Dendritic cell treated with granulocyte-macrophage colony-stimulating factor and Interleukin-4, amounts not matched to agents 40 ng/mL and 50 ng/mL, for 4 days (primary cell): ENCODE measurements around the gene EIF4E2.
A peak's percentile ranks its signal among the peaks of the same experiment; 100 is the strongest.

Experiments used
- H3K27ac Mint-ChIP-seq: one replicate; pipeline ENCODE4 v1.8.0; 2022; ENCODE audit warnings: mild to moderate bottlenecking, mixed read lengths
- H3K27me3 Mint-ChIP-seq: one replicate; pipeline ENCODE4 v1.8.0; 2022; ENCODE audit warnings: mild to moderate bottlenecking, mixed read lengths
- H3K36me3 Mint-ChIP-seq: one replicate; pipeline ENCODE4 v1.8.0; 2022; ENCODE audit warnings: low read depth, mixed read lengths
- H3K4me1 Mint-ChIP-seq: one replicate; pipeline ENCODE4 v1.8.0; 2022; ENCODE audit warnings: low read depth, mixed read lengths
- H3K4me3 Mint-ChIP-seq: one replicate; pipeline ENCODE4 v1.8.0; 2022; ENCODE audit warnings: mild to moderate bottlenecking, moderate library complexity, mixed read lengths
- H3K9me3 Mint-ChIP-seq: one replicate; pipeline ENCODE4 v1.8.0; 2022; ENCODE audit warnings: mixed read lengths
- intact Hi-C: fragments of 100-400 bp; cut with micrococcal nuclease; formaldehyde crosslinking; loops from one replicate; pipeline ENCODE4 v1.15.0; 2022

The EIF4E2 gene, protein sequence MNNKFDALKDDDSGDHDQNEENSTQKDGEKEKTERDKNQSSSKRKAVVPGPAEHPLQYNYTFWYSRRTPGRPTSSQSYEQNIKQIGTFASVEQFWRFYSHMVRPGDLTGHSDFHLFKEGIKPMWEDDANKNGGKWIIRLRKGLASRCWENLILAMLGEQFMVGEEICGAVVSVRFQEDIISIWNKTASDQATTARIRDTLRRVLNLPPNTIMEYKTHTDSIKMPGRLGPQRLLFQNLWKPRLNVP

GRCh38 chr2:232550354-232551249 is at the start of gene EIF4E2, which contains the start of gene TIGD1:
TSS of gene EIF4E2 (plus strand) at chr2:232550689. CDS start at chr2:232550725, 36 bp downstream.
TSS of gene TIGD1 (minus strand) at chr2:232550557. CDS start at chr2:232549882, 675 bp downstream.
- intact Hi-C loops, result loop anchor here (2.0 kb wide), 1 partner anchor 770 kb away; the partner anchor contains the start of gene PDE6D
- peaks cover 78% of the 10 kb centered on the region for H3K4me1 Mint-ChIP-seq
- H3K36me3 Mint-ChIP-seq, result peaks cover 86% of the 10 kb centered on the region
- peak within 1 kb of the TSS; percentile 99 for H3K4me3 Mint-ChIP-seq
- H3K27ac Mint-ChIP-seq, result peak within 1 kb of the TSS; percentile 99
- no peaks in the 10 kb centered on the region for H3K27me3 Mint-ChIP-seq
- peaks cover 8% of the 10 kb centered on the region for H3K9me3 Mint-ChIP-seq

DNA sequence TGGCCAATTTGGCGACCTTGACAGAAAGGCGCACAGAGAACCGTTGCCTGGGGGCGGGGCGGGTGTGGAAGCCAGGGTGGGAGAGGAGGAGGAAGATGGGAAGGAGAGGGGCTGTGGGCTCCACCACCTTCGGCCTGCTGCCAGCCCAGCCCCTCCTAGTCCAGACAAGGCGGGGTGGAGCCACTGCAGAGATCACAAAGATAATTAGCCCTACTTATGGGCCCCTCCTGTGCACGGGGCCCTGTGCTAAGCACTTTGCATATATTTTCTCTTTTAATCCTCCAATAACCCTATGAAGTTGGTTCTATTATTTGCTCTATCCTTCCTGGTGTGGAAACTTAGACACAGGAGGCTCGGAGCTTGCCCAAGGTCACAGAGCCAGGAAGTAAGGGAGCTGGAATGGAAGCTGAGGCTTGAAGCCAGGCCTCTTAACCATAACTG is 49.1 kb upstream of the EIF4E2 start:
- peaks cover 6% of the 10 kb centered on the region for H3K4me1 Mint-ChIP-seq
- H3K27me3 Mint-ChIP-seq, result peaks cover 65% of the 10 kb centered on the region
- intact Hi-C loops, result no loop called here
- no peak overlapping the region for H3K27ac Mint-ChIP-seq
- H3K4me3 Mint-ChIP-seq, result no peak overlapping the region
- no peaks in the 10 kb centered on the region for H3K9me3 Mint-ChIP-seq
- no peaks in the 10 kb centered on the region for H3K36me3 Mint-ChIP-seq

GRCh38 chr2:232501794-232502390 is 48.6 kb upstream of the EIF4E2 start:
- H3K36me3 Mint-ChIP-seq, result no peaks in the 10 kb centered on the region
- H3K9me3 Mint-ChIP-seq, result no peaks in the 10 kb centered on the region
- H3K27ac Mint-ChIP-seq, result no peak overlapping the region
- H3K4me3 Mint-ChIP-seq, result no peak overlapping the region
- peaks cover 6% of the 10 kb centered on the region for H3K4me1 Mint-ChIP-seq
- H3K27me3 Mint-ChIP-seq, result peaks cover 70% of the 10 kb centered on the region
- intact Hi-C loops, result no loop called here

GRCh38 chr2:232502511-232502910 is 48.0 kb upstream of the EIF4E2 start:
- Mint-ChIP-seq H3K4me1 (peaks cover 6% of the 10 kb centered on the region), H3K27ac (no peak overlapping the region), H3K4me3 (no peak overlapping the region), H3K27me3 (peaks cover 76% of the 10 kb centered on the region), H3K36me3 (no peaks in the 10 kb centered on the region), H3K9me3 (no peaks in the 10 kb centered on the region)
- intact Hi-C loops, result no loop called here

DNA sequence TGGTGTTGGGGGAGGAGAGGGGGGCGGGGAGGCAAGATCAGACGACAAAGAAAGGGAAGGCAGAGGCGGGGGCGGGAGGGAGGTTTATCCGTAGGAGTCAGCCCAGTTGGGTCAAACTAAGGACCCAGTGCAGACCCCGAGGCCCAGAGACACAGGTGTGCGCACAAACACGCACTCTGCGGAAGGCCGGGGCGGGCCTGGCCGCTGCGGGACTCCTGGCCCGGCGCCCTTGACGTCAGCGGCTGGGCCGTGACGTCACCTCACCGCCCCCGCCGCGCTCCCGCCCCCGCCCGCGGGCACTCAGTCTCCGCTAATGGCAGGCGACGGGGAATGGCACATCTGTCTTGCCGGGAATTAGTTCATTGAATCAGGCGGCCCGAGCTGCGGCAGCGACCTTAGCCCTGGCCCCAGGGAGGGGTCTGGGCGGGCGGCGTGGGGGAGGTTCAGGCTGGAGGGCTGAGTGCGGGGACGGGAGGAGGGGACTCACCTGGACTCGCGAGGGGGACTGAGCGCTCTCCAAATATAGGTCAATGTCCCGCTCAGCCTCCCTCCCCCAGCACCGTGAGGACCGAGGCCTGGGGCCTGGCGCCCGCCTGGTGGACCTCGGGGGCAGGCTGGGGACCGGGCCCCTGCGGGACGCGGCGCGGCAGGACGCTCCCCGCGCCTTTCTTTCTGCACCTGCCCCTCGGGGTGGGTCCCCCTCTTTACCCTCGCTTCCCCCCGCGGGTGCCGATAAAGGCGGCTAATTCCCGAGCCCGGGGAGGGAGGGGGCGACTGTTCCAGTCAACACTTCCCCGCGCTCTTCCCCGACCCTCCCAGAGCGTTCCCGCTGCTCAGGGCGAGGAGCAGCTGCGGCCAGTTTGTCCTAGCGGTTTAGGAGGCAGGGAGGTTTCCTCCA is 47.3 kb upstream of the EIF4E2 start:
- Mint-ChIP-seq H3K27me3 (peaks cover 74% of the 10 kb centered on the region), H3K36me3 (no peaks in the 10 kb centered on the region), H3K9me3 (no peaks in the 10 kb centered on the region), H3K27ac (no peak overlapping the region), H3K4me3 (no peak overlapping the region), H3K4me1 (peaks cover 6% of the 10 kb centered on the region)
- intact Hi-C loops, result no loop called here

DNA sequence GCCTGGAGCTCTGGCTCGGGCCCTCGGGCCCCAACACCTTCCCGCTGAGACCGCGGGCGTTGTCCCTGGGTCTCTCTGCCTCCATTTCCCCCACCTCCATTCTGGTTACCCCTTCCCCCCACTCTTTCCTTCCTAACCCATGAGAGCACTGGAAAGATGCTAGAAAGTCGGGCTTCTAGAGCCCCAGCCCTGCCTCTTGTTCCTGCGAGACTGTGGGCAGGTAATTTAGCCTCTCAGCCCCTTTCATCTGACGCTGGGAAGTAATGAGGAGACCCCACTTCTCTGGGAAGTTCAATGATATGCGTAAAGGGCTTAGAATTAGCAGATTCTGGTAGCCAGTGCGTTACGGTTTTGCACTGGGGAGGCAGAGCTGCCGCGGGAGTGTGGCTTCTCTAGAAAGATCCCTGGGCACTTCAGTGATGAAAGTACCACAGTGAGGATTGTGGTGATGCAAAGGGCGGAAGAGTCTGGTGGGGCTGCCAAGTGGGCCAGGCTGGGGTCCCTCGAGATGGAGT is 46.6 kb upstream of the EIF4E2 start:
- no peak overlapping the region for H3K27ac Mint-ChIP-seq
- H3K4me3 Mint-ChIP-seq, result no peak overlapping the region
- H3K27me3 Mint-ChIP-seq, result peaks cover 71% of the 10 kb centered on the region
- no peaks in the 10 kb centered on the region for H3K9me3 Mint-ChIP-seq
- intact Hi-C loops, result no loop called here
- H3K4me1 Mint-ChIP-seq, result peaks cover 6% of the 10 kb centered on the region
- no peaks in the 10 kb centered on the region for H3K36me3 Mint-ChIP-seq

DNA sequence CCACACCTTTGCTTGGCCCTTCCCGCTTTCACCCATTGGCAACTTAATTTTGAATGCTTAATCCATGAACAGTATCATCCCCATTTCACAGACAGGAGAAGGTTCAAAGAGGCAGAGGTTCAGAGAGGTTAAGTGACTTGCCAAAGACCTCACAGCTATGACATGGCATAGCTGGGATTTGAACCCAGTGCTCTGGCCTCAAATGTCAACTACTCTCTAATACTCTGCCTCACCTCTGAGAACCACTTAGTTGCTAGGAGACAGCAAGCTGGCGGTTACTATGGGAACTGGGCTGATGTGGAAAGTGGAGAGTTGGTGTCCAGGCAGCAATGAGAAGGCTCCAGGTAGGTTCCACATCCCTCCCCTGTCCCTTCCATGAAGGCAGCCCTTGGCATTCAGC is 46.1 kb upstream of the EIF4E2 start:
- Mint-ChIP-seq H3K4me1 (peaks cover 6% of the 10 kb centered on the region), H3K27ac (no peak overlapping the region), H3K9me3 (no peaks in the 10 kb centered on the region), H3K36me3 (no peaks in the 10 kb centered on the region), H3K27me3 (peaks cover 71% of the 10 kb centered on the region), H3K4me3 (no peak overlapping the region)
- intact Hi-C loops, result no loop called here

- Mint-ChIP-seq H3K4me1 (peaks cover 6% of the 10 kb centered on the region), H3K27me3 (peaks cover 65% of the 10 kb centered on the region), H3K36me3 (no peaks in the 10 kb centered on the region), H3K4me3 (no peak overlapping the region), H3K9me3 (no peaks in the 10 kb centered on the region), H3K27ac (no peak overlapping the region)
- intact Hi-C loops, result no loop called here
Observed at GRCh38 chr2:232505856-232506255, 44.6 kb upstream of the EIF4E2 start.

DNA sequence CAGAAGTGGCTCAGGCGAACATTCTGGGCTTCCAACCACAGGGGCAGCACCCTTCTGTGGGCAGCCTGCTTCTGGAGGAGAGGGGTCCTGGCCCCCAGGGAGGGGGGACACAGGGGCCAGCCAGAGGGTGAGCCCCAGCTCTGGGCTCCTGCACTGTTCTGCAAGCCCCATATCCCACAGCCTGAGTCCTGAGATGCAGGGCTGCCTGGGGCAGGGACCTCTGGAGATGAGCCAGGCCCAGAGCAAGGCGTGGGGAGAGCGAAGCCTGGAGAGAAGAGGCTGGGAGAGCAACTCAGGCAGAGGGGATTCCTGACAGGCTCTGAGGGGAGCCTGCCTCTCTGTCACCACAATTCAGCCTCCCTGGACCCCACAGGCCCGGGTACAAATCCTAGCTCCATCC is 43.8 kb upstream of the EIF4E2 start:
- Mint-ChIP-seq H3K4me1 (peaks cover 6% of the 10 kb centered on the region), H3K27me3 (peaks cover 60% of the 10 kb centered on the region), H3K4me3 (no peak overlapping the region), H3K36me3 (no peaks in the 10 kb centered on the region), H3K9me3 (no peaks in the 10 kb centered on the region), H3K27ac (no peak overlapping the region)
- intact Hi-C loops, result no loop called here

GRCh38 chr2:232508251-232508650 is 42.2 kb upstream of the EIF4E2 start:
- Mint-ChIP-seq H3K27ac (no peak overlapping the region), H3K27me3 (peaks cover 55% of the 10 kb centered on the region)

DNA sequence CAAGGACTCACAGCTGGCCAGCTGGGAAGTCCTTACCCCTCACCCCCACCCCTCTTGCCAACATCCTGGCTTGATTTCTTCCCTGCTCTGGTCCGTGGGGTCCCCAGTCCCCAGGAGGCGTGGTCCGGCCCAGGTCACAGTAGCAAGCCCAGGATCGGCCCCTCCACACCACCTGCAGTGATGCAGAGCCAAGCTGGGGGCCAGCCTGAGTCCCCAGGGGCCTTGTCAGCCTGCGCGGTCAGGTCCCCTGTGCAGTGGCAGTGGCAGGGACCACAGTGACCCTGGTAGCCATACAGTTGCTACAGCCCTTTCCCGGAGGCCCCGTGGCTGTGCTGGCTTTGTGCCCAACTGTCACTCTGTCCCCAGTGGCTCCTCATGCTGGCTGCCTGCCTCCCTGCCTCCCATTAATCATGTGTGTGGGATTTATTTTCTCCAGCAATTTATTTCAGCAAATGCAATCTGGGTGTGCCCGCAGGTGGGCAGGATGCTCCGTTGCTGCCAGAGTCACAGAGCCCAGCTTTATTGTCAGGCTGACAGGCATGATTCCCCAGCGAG is 39.1 kb upstream of the EIF4E2 start:
- Mint-ChIP-seq H3K27me3 (peaks cover 32% of the 10 kb centered on the region), H3K4me3 (no peak overlapping the region), H3K4me1 (peaks cover 5% of the 10 kb centered on the region), H3K9me3 (no peaks in the 10 kb centered on the region), H3K36me3 (no peaks in the 10 kb centered on the region), H3K27ac (no peak overlapping the region)
- intact Hi-C loops, result no loop called here

More at GRCh38 chr2:232508251-232508650, 42.2 kb upstream of the EIF4E2 start:
- no peak overlapping the region for H3K4me3 Mint-ChIP-seq
- H3K4me1 Mint-ChIP-seq, result peaks cover 6% of the 10 kb centered on the region
- no peaks in the 10 kb centered on the region for H3K36me3 Mint-ChIP-seq
- H3K9me3 Mint-ChIP-seq, result no peaks in the 10 kb centered on the region
- intact Hi-C loops, result no loop called here

DNA sequence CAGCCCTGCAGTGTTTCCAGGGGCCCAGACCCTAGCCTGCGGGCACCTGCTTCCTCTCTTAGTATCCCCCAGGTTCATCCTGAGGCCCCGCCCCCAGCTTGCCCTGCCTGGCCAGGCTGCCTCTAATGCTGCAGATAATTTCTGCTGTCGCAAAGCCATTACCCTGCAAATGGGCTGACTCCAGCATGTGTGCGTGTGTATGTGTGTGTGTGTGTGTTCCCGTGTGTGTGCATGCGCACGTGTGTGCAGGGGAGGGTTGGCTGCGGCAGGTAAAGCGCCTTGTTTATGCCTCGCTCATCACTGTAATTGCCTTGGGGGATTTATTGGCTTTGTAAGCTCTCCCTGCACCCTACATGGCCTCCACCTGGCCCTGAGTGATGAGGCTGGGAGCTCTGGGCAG is 37.9 kb upstream of the EIF4E2 start:
- Mint-ChIP-seq H3K27me3 (peaks cover 28% of the 10 kb centered on the region), H3K36me3 (no peaks in the 10 kb centered on the region), H3K4me3 (no peak overlapping the region), H3K4me1 (peaks cover 11% of the 10 kb centered on the region), H3K27ac (no peak overlapping the region), H3K9me3 (no peaks in the 10 kb centered on the region)
- intact Hi-C loops, result no loop called here

- intact Hi-C loops, result no loop called here
- Mint-ChIP-seq H3K27me3 (peaks cover 29% of the 10 kb centered on the region), H3K4me3 (no peak overlapping the region), H3K36me3 (no peaks in the 10 kb centered on the region), H3K4me1 (peaks cover 11% of the 10 kb centered on the region), H3K9me3 (no peaks in the 10 kb centered on the region), H3K27ac (no peak overlapping the region)
Observed at GRCh38 chr2:232513353-232513752, 37.1 kb upstream of the EIF4E2 start.
